ENCODE data around the gene RNF130. TPM values are rescaled to one million over a fixed set of nuclear protein-coding genes. Genes with fewer than 3 reads are reported as not detected.

Gene RNF130
- total and polyA plus RNA-seq, 2 of the 13 experiments (the other 11 are each of a cell fraction or from before 2014, with no cell fraction given) = 28.2 to 28.3 TPM

DNA sequence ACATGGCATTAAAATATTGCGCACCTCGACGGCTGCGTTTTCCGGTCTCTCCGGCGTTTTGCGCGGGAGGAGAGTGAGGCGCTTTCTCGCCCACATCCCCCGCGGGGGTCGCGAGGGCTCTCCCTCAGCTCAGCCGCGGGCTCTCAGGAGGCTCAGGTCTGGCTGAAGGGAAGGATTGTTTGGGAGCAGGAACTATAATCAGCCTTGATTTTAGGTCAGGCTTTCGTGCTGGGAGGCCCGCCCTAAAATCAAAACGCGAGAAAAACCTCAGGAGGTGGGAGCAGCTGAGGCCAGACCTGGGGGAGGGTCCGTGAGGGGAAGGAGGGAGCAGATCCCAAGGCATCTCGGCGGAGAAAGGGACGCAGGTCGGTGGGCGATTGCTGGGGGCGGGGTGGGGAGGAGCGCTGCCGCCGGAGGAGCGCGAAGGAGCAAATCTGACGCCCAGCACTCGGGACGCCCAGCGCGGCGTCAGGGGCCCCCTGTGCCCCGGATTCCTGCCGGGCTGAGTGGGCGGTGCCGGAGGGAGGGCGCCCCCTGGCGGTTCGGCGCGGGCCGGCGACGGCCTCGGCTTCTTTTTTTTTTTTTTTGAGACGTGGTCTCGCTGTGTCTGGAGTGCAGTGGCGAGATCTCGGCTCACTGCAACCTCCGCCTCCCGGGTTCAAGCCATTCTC is 18.7 kb upstream of the RNF130 start (continued):
- TF ChIP-seq, protein P1, sequence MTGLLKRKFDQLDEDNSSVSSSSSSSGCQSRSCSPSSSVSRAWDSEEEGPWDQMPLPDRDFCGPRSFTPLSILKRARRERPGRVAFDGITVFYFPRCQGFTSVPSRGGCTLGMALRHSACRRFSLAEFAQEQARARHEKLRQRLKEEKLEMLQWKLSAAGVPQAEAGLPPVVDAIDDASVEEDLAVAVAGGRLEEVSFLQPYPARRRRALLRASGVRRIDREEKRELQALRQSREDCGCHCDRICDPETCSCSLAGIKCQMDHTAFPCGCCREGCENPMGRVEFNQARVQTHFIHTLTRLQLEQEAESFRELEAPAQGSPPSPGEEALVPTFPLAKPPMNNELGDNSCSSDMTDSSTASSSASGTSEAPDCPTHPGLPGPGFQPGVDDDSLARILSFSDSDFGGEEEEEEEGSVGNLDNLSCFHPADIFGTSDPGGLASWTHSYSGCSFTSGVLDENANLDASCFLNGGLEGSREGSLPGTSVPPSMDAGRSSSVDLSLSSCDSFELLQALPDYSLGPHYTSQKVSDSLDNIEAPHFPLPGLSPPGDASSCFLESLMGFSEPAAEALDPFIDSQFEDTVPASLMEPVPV (CRISPR knock-in tag; IDR thresholded peaks at IDR 0.05) = no peak
- TF ChIP-seq, protein P2, sequence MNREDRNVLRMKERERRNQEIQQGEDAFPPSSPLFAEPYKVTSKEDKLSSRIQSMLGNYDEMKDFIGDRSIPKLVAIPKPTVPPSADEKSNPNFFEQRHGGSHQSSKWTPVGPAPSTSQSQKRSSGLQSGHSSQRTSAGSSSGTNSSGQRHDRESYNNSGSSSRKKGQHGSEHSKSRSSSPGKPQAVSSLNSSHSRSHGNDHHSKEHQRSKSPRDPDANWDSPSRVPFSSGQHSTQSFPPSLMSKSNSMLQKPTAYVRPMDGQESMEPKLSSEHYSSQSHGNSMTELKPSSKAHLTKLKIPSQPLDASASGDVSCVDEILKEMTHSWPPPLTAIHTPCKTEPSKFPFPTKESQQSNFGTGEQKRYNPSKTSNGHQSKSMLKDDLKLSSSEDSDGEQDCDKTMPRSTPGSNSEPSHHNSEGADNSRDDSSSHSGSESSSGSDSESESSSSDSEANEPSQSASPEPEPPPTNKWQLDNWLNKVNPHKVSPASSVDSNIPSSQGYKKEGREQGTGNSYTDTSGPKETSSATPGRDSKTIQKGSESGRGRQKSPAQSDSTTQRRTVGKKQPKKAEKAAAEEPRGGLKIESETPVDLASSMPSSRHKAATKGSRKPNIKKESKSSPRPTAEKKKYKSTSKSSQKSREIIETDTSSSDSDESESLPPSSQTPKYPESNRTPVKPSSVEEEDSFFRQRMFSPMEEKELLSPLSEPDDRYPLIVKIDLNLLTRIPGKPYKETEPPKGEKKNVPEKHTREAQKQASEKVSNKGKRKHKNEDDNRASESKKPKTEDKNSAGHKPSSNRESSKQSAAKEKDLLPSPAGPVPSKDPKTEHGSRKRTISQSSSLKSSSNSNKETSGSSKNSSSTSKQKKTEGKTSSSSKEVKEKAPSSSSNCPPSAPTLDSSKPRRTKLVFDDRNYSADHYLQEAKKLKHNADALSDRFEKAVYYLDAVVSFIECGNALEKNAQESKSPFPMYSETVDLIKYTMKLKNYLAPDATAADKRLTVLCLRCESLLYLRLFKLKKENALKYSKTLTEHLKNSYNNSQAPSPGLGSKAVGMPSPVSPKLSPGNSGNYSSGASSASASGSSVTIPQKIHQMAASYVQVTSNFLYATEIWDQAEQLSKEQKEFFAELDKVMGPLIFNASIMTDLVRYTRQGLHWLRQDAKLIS (CRISPR knock-in tag; IDR thresholded peaks at IDR 0.05) = no peak
- TF ChIP-seq MIER3 (CRISPR knock-in tag; IDR thresholded peaks at IDR 0.05; ENCODE audit: borderline replicate concordance) = no peak
- TF ChIP-seq, protein P3, sequence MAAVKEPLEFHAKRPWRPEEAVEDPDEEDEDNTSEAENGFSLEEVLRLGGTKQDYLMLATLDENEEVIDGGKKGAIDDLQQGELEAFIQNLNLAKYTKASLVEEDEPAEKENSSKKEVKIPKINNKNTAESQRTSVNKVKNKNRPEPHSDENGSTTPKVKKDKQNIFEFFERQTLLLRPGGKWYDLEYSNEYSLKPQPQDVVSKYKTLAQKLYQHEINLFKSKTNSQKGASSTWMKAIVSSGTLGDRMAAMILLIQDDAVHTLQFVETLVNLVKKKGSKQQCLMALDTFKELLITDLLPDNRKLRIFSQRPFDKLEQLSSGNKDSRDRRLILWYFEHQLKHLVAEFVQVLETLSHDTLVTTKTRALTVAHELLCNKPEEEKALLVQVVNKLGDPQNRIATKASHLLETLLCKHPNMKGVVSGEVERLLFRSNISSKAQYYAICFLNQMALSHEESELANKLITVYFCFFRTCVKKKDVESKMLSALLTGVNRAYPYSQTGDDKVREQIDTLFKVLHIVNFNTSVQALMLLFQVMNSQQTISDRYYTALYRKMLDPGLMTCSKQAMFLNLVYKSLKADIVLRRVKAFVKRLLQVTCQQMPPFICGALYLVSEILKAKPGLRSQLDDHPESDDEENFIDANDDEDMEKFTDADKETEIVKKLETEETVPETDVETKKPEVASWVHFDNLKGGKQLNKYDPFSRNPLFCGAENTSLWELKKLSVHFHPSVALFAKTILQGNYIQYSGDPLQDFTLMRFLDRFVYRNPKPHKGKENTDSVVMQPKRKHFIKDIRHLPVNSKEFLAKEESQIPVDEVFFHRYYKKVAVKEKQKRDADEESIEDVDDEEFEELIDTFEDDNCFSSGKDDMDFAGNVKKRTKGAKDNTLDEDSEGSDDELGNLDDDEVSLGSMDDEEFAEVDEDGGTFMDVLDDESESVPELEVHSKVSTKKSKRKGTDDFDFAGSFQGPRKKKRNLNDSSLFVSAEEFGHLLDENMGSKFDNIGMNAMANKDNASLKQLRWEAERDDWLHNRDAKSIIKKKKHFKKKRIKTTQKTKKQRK (IDR thresholded peaks at IDR 0.05; ENCODE audit: low read length) = no peak
- no peak for TF ChIP-seq FOXK1 (CRISPR knock-in tag; IDR thresholded peaks at IDR 0.05; ENCODE audit: borderline replicate concordance, low read depth)
- TF ChIP-seq ZNF569 (CRISPR knock-in tag; IDR thresholded peaks at IDR 0.05; ENCODE audit: borderline replicate concordance) = no peak
- TF ChIP-seq, protein P4, sequence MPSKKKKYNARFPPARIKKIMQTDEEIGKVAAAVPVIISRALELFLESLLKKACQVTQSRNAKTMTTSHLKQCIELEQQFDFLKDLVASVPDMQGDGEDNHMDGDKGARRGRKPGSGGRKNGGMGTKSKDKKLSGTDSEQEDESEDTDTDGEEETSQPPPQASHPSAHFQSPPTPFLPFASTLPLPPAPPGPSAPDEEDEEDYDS (CRISPR knock-in tag; IDR thresholded peaks at IDR 0.05) = no peak
- TF ChIP-seq MBD4 (IDR thresholded peaks at IDR 0.05; ENCODE audit: borderline replicate concordance, low read length) = no peak
- TF ChIP-seq, protein P5, sequence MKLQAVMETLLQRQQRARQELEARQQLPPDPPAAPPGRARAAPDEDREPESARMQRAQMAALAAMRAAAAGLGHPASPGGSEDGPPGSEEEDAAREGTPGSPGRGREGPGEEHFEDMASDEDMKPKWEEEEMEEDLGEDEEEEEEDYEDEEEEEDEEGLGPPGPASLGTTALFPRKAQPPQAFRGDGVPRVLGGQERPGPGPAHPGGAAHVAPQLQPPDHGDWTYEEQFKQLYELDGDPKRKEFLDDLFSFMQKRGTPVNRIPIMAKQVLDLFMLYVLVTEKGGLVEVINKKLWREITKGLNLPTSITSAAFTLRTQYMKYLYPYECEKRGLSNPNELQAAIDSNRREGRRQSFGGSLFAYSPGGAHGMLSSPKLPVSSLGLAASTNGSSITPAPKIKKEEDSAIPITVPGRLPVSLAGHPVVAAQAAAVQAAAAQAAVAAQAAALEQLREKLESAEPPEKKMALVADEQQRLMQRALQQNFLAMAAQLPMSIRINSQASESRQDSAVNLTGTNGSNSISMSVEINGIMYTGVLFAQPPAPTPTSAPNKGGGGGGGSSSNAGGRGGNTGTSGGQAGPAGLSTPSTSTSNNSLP (IDR thresholded peaks at IDR 0.05; ENCODE audit: low read depth, low read length) = no peak
- no peak for TF ChIP-seq ZNF10 (CRISPR knock-in tag; IDR thresholded peaks at IDR 0.05; ENCODE audit: borderline replicate concordance, low read depth)
- TF ChIP-seq, protein P6, sequence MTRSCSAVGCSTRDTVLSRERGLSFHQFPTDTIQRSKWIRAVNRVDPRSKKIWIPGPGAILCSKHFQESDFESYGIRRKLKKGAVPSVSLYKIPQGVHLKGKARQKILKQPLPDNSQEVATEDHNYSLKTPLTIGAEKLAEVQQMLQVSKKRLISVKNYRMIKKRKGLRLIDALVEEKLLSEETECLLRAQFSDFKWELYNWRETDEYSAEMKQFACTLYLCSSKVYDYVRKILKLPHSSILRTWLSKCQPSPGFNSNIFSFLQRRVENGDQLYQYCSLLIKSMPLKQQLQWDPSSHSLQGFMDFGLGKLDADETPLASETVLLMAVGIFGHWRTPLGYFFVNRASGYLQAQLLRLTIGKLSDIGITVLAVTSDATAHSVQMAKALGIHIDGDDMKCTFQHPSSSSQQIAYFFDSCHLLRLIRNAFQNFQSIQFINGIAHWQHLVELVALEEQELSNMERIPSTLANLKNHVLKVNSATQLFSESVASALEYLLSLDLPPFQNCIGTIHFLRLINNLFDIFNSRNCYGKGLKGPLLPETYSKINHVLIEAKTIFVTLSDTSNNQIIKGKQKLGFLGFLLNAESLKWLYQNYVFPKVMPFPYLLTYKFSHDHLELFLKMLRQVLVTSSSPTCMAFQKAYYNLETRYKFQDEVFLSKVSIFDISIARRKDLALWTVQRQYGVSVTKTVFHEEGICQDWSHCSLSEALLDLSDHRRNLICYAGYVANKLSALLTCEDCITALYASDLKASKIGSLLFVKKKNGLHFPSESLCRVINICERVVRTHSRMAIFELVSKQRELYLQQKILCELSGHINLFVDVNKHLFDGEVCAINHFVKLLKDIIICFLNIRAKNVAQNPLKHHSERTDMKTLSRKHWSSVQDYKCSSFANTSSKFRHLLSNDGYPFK (CRISPR knock-in tag; IDR thresholded peaks at IDR 0.05; ENCODE audit: borderline replicate concordance) = no peak
- no peak for TF ChIP-seq ZNF367 (CRISPR knock-in tag; IDR thresholded peaks at IDR 0.05; ENCODE audit: borderline replicate concordance)
